ENCODE results near the gene ACADS. TPM values are rescaled to one million over a fixed set of nuclear protein-coding genes. Genes with fewer than 3 reads are reported as not detected.

ACADS gene
- total RNA-seq, 1 donor from 2014 or later, result 5.9 TPM

DNA sequence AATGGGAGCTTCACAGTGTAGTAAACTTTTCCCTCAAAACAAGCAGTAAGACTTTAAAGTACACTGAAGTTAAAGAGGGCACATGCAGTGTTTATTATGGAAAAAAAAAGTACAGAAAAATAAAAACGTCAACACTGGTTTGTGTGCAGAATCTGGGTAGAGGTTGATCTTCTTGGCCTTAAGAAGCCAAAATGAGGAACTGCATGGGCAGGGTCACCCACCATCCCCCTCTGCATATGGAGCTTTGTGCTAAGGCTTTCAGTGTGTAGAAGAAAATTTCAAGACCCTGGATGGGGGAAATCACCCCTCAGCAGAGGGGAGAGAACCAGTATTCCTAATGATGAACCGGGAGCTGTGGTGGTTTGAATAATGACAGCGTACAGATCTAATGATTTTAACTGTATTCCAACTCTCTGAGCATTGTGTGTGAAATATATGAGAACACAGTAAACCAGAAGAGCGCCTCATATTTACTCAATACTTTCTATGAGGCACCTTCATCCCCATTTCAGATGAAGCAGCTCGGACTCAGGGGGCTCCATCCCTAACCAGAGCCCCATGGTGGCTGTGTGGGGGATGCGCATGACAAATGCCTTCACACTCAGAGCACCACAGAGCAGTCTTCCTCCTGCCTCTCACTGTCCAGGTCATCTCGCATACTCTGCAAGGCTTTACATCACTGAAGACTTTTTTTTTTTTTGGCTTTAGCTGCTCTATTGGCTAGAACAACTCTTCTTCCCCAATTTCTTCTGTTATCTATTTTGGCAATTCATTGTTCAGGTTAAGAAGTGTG is 33.4 kb downstream of the ACADS start:
- Mint-ChIP-seq H3K4me1 (peaks cover 14% of the 10 kb centered on the region), H3K27ac (ENCODE audit: unreplicated experiment) (no peak overlapping the region), H3K36me3 (ENCODE audit: low read depth) (peaks cover 3% of the 10 kb centered on the region), H3K4me3 (no peak overlapping the region), H3K9me3 (peaks cover 5% of the 10 kb centered on the region), H3K27me3 (ENCODE audit: low read depth) (no peaks in the 10 kb centered on the region)
- TF ChIP-seq, protein P1, sequence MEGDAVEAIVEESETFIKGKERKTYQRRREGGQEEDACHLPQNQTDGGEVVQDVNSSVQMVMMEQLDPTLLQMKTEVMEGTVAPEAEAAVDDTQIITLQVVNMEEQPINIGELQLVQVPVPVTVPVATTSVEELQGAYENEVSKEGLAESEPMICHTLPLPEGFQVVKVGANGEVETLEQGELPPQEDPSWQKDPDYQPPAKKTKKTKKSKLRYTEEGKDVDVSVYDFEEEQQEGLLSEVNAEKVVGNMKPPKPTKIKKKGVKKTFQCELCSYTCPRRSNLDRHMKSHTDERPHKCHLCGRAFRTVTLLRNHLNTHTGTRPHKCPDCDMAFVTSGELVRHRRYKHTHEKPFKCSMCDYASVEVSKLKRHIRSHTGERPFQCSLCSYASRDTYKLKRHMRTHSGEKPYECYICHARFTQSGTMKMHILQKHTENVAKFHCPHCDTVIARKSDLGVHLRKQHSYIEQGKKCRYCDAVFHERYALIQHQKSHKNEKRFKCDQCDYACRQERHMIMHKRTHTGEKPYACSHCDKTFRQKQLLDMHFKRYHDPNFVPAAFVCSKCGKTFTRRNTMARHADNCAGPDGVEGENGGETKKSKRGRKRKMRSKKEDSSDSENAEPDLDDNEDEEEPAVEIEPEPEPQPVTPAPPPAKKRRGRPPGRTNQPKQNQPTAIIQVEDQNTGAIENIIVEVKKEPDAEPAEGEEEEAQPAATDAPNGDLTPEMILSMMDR (conservative IDR thresholded peaks at IDR 0.05), result no peak
- no peak for DNase-seq (ENCODE audit: low read depth, low spot score)

DNA sequence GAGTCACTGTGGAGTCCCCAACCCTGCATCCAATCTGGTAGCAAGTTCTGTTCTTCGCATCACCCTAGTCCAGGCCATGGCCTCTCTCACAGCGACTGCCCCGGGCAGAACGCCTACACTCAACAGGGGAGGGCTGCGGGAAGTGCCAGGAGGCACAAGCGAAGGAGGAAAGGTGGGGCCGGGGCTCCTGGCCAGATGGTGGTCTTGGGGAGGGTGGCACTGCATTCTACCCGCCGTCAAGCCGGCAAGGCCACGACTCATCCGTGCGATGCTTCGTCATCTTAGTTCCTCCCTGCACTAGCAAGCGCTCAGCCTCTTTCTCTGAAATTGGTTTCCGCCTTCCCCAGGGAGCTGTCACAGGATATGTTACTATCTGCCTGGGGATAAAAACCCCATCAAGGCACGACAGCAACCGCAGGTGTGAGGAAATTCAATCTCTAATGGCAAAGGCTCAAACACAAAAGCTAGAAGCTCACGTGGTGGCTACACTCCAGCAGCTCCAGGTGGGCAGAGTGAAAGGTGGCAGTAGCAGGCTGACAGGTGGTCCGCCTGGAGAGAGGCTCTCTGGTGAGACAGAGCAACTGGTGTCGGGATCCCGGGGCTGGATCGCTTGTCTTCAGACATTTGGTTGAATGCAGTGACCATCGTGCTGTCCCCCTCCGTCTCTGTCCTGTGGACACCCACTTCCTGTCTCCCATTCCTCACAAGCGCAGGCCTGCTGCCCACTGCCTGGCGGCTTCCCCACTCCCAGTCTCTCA is 34.1 kb downstream of the ACADS start:
- peaks cover 14% of the 10 kb centered on the region for H3K4me1 Mint-ChIP-seq
- TF ChIP-seq, protein P1 (conservative IDR thresholded peaks at IDR 0.05), result no peak
- peaks cover 4% of the 10 kb centered on the region for H3K9me3 Mint-ChIP-seq
- H3K36me3 Mint-ChIP-seq (ENCODE audit: low read depth), result peaks cover 6% of the 10 kb centered on the region
- no peak overlapping the region for H3K27ac Mint-ChIP-seq (ENCODE audit: unreplicated experiment)
- no peak overlapping the region for H3K4me3 Mint-ChIP-seq
- no peaks in the 10 kb centered on the region for H3K27me3 Mint-ChIP-seq (ENCODE audit: low read depth)
- DNase-seq (ENCODE audit: low read depth, low spot score), result no peak

DNA sequence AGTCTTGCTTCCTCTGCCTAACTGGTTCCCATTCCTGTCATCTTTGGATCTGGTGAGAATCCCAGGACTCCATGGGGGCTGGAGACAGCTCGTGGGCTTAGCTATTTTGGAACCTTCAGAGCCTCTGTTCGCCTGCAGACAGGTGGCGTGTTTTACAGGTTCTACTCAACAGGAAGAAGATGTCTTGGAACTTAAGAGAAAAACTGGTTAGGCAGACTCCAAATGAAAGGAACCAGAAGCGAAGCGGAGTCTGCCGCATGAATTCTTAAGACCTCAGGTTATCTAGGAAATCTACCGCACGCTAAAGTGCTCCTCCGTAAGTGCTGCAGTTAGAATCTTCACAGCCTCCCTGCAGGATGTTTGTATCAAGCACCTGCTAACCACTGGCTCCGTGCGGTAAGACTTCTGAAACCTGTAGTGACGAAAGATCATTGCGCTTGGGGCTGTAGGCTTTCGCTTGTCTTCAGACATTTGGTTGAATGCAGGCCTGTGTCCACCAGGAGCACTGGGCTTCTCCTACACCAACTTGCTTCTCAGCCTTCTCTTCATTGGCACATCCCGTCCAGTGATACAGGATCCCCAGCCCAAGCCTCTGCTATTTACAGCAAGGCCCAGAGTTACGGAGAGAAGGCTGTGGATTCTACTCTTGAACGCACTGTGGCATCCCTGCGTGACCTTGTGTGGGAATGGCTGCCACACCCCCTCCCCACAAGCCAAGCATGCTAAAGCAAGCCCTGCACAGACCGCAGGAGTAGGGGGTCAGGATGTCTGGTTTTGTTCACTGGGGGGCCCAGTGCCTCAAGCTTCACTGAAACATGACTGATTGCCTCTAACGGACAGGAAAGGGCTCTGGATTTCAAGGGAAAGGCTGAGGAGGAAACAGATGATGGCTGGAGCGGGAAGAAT is 35.0 kb downstream of the ACADS start:
- peaks cover 6% of the 10 kb centered on the region for H3K36me3 Mint-ChIP-seq (ENCODE audit: low read depth)
- no peak for DNase-seq (ENCODE audit: low read depth, low spot score)
- H3K9me3 Mint-ChIP-seq, result no peaks in the 10 kb centered on the region
- TF ChIP-seq, protein P1 (conservative IDR thresholded peaks at IDR 0.05), result no peak
- H3K4me1 Mint-ChIP-seq, result peaks cover 14% of the 10 kb centered on the region
- H3K27me3 Mint-ChIP-seq (ENCODE audit: low read depth), result no peaks in the 10 kb centered on the region
- H3K4me3 Mint-ChIP-seq, result peak overlapping the region; percentile 47
- peak overlapping the region; percentile 93 for H3K27ac Mint-ChIP-seq (ENCODE audit: unreplicated experiment)

DNA sequence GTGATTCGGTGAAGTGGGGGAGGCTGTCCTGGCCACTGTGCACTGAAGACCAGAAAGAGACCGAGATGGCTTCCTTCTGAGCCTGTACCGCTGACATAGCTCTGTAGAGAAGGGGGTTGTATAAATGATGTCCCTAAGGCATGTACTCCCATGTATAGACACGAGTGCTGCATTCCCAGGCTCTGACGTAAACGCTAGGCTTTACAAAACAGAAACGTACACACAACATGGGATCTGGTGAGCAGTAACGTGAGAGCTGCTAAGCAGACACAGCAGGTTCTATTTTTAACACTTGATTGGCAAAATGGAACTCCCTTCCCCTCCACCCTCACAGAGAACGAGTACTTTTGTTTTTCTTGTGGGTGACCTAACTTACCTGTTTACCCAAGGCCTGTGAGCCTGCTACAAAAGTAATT is 35.9 kb downstream of the ACADS start:
- Mint-ChIP-seq H3K27ac (ENCODE audit: unreplicated experiment) (peak overlapping the region; percentile 93), H3K27me3 (ENCODE audit: low read depth) (no peaks in the 10 kb centered on the region), H3K4me1 (peaks cover 14% of the 10 kb centered on the region), H3K4me3 (no peak overlapping the region), H3K36me3 (ENCODE audit: low read depth) (peaks cover 6% of the 10 kb centered on the region), H3K9me3 (no peaks in the 10 kb centered on the region)
- TF ChIP-seq, protein P1 (conservative IDR thresholded peaks at IDR 0.05), result no peak
- no peak for DNase-seq (ENCODE audit: low read depth, low spot score)

DNA sequence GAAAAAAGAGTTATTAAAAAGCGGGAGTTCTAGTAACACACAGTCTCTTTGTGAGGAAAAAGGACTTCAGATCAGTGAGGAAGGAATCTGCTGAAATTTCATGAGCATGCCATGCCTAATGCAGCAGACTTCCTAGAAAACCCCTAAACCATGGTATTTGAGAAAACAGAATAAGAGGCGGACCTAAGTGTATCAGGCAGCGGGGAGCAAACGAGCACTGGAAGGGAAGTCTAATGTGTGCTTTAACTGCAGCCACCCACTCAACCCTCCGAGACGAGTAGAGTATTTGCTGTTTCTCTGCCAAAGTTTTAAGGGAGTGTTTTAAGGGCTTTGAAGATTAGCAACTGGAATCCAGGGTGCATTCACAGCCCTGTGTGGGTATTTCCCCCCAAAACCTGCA is 36.5 kb downstream of the ACADS start:
- TF ChIP-seq, protein P1 (conservative IDR thresholded peaks at IDR 0.05), result no peak
- H3K4me3 Mint-ChIP-seq, result no peak overlapping the region
- peaks cover 14% of the 10 kb centered on the region for H3K4me1 Mint-ChIP-seq
- no peak for DNase-seq (ENCODE audit: low read depth, low spot score)
- no peaks in the 10 kb centered on the region for H3K9me3 Mint-ChIP-seq
- H3K27ac Mint-ChIP-seq (ENCODE audit: unreplicated experiment), result peak overlapping the region; percentile 22
- peaks cover 6% of the 10 kb centered on the region for H3K36me3 Mint-ChIP-seq (ENCODE audit: low read depth)
- H3K27me3 Mint-ChIP-seq (ENCODE audit: low read depth), result no peaks in the 10 kb centered on the region
